Purkinje cell (primary cell): ENCODE results near the gene CYFIP2. TPM values are rescaled to one million over a fixed set of nuclear protein-coding genes. Genes with fewer than 3 reads are reported as not detected.

Experiments
- polyA plus RNA-seq: library from polyadenylated mRNA; unstranded; fragments of >200 nt; fragmentation: Nextera tagmentation; gene quantifications from 2 replicates; pipeline ENCODE4 v1.2.1, GENCODE V29; 2014

Gene CYFIP2
- polyA plus RNA-seq = 386 and 402 TPM in 2 replicates

GRCh38 chr5:157265714-157266285 lies at the start of gene CYFIP2:
TSS of gene CYFIP2 (plus strand) at chr5:157266123. CDS start at chr5:157285362, 19,239 bp downstream.

Other genes with a start within 250 kb of the CYFIP2 start
- gene HAVCR1, start 207.0 kb upstream of the CYFIP2 start, polyA plus RNA-seq = not detected in 2 replicates
- 0.24 TPM in 1 of 2 replicates, not detected in the other for gene HAVCR2, start 157.1 kb upstream of the CYFIP2 start, polyA plus RNA-seq
- 49.6 and 60.5 TPM in 2 replicates for gene MED7, start 123.3 kb upstream of the CYFIP2 start, polyA plus RNA-seq
- 0.16 and 0.70 TPM in 2 replicates for gene GARIN3, start 99.9 kb upstream of the CYFIP2 start, polyA plus RNA-seq
- gene ITK, start 85.3 kb upstream of the CYFIP2 start, polyA plus RNA-seq = not detected in 2 replicates
- not detected in 2 replicates for gene NIPAL4, start 194.1 kb downstream of the CYFIP2 start, polyA plus RNA-seq